Spleen (tissue), 7 donors: ENCODE measurements around the gene BRSK2.

ENCODE experiments used
- POLR2A ChIP-seq, 3 donors: fragments of 450-650 bp; IDR thresholded peaks; one replicate each; pipeline ENCODE4 v1.5.1; 2017; ENCODE audit warnings: antibody characterized with exemption in 3 of 3, mild to moderate bottlenecking in 1 of 3
- POLR2AphosphoS5 ChIP-seq, 3 donors: sonication (generic); formaldehyde crosslinking; IDR thresholded peaks; one replicate each; pipeline ENCODE4 v1.5.1; 2017; ENCODE audit warnings: antibody characterized with exemption in 3 of 3
- TF ChIP-seq, protein P1 (sequence below), 11 experiments: fragments of 200-600 bp in 7 of 11; fragments of 450-650 bp in 4 of 11; sonication (generic) in 4 of 11; IDR thresholded peaks in 8 of 11; conservative IDR thresholded peaks in 3 of 11; 1 replicate in 7 of 11; 2 replicates in 4 of 11; pipeline versions ENCODE4 v1.4.0 to v1.8.0; 2016 to 2021; ENCODE audit warnings: antibody characterized with exemption in 11 of 11, inconsistent platforms in 4 of 11, mild to moderate bottlenecking in 1 of 11
- donor health status: DM: no; HTN: no; CAD: no; lungs with moderate emphysema.
- donor health status: DM: no; HTN: no; CAD: no.
- donor health status: DM: no; HTN: no; CAD: no.

DNA sequence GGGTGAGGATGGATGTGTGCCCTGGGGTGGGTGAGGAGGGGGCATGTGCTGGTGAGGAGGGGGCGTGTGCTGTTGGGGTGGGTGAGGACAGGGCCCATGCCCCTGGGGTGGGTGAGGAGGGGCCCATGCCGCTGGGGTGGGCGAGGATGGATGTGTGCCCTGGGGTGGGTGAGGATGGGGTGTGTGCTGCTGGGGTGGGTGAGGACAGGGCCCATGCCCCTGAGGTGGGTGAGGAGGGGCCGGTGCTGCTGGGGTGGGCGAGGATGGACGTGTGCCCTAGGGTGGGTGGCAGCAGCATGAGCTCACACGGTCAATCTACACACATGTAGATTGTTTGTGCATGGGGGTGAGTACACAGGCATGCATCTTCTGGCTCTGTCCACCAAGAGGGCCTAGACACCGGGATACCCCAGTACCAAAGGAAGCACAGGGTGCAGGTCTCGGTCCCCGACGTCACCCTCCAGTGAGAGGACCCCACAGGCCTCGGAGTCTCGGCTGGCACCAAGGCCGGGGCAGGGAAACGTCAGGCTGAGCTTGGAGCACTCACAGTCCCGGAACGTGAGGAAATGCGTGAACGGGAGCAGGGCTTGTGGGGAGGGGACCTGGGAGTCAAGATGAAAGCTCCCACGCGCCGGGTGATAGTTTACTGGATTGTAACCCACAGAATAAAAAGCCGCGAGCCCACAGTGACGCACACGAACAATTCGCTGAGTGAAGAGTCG, 42.9 kb upstream of the BRSK2 start:
- TF ChIP-seq, protein P1, sequence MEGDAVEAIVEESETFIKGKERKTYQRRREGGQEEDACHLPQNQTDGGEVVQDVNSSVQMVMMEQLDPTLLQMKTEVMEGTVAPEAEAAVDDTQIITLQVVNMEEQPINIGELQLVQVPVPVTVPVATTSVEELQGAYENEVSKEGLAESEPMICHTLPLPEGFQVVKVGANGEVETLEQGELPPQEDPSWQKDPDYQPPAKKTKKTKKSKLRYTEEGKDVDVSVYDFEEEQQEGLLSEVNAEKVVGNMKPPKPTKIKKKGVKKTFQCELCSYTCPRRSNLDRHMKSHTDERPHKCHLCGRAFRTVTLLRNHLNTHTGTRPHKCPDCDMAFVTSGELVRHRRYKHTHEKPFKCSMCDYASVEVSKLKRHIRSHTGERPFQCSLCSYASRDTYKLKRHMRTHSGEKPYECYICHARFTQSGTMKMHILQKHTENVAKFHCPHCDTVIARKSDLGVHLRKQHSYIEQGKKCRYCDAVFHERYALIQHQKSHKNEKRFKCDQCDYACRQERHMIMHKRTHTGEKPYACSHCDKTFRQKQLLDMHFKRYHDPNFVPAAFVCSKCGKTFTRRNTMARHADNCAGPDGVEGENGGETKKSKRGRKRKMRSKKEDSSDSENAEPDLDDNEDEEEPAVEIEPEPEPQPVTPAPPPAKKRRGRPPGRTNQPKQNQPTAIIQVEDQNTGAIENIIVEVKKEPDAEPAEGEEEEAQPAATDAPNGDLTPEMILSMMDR (IDR thresholded peaks at IDR 0.05 in 8 of 11, conservative IDR thresholded peaks at IDR 0.05 in 3 of 11), result no peak
- TF ChIP-seq POLR2AphosphoS5 (IDR thresholded peaks at IDR 0.05), result no peak
- TF ChIP-seq POLR2A (IDR thresholded peaks at IDR 0.05), result no peak
